Muscle of arm (tissue), 14 donors: Measurements from ENCODE around the gene QPCT. TPM values are rescaled to one million over a fixed set of nuclear protein-coding genes. Genes with fewer than 3 reads are reported as not detected.
"Not testable (repeated sequence)": the region's sequence is repeated elsewhere in the genome, so short reads cannot be mapped to it uniquely, and the experiment has no call there.

Experiments
- DNase-seq: peaks from one replicate; pipeline ENCODE4 v3.0.0-alpha.2; 2013
- long read RNA-seq, 11 donors: transcript quantifications; one replicate each; lab custom pipeline, GENCODE V29; 2026
- polyA plus RNA-seq, 12 donors: library from polyadenylated mRNA; unstranded; fragments of 120-200 nt; gene quantifications; one replicate each; pipeline ENCODE4 v1.2.1, GENCODE V29; 2013; ENCODE audit not compliant: insufficient read length in 12 of 12

QPCT gene
- 10 to 100 TPM in 3 of 12 donors, 1 to 10 TPM in 8, not detected in 1; 6.2 to 21.5 (median 9.2) TPM for polyA plus RNA-seq
- long read RNA-seq, donor 1, transcript QPCT-201 (7 exons, 1,739 nt), result major isoform, 34 of 49 reads
- long read RNA-seq, donor 1, partial matches to known transcripts, result 13 of 49 reads
- long read RNA-seq, donor 1, other reads (novel, unspliced or antisense), result 0 of 49 reads
- long read RNA-seq, donor 2, transcript QPCT-201 (7 exons, 1,739 nt), result major isoform, 5 of 5 reads
- long read RNA-seq, donor 2, partial matches to known transcripts, result 0 of 5 reads
- long read RNA-seq, donor 2, other reads (novel, unspliced or antisense), result 0 of 5 reads
- long read RNA-seq, donor 3, partial matches to known transcripts, result 0 of 3 reads
- long read RNA-seq, donor 3, other reads (novel, unspliced or antisense), result 0 of 3 reads
- long read RNA-seq, donor 4, transcript QPCT-201 (7 exons, 1,739 nt), result major isoform, 5 of 5 reads
- long read RNA-seq, donor 4, partial matches to known transcripts, result 0 of 5 reads
- long read RNA-seq, donor 4, other reads (novel, unspliced or antisense), result 0 of 5 reads
- long read RNA-seq, donor 5, transcript QPCT-201 (7 exons, 1,739 nt), result major isoform, 5 of 5 reads
- long read RNA-seq, donor 5, partial matches to known transcripts, result 0 of 5 reads
- long read RNA-seq, donor 5, other reads (novel, unspliced or antisense), result 0 of 5 reads
- long read RNA-seq, donor 6, partial matches to known transcripts, result 0 of 2 reads
- long read RNA-seq, donor 6, other reads (novel, unspliced or antisense), result 0 of 2 reads
- long read RNA-seq, donor 7, partial matches to known transcripts, result 0 of 1 reads
- long read RNA-seq, donor 7, other reads (novel, unspliced or antisense), result 0 of 1 reads
- long read RNA-seq, donor 8, partial matches to known transcripts, result 0 of 4 reads
- long read RNA-seq, donor 8, other reads (novel, unspliced or antisense), result 0 of 4 reads
- long read RNA-seq, donor 9, transcript QPCT-201 (7 exons, 1,739 nt), result major isoform, 5 of 5 reads
- long read RNA-seq, donor 9, partial matches to known transcripts, result 0 of 5 reads
- long read RNA-seq, donor 9, other reads (novel, unspliced or antisense), result 0 of 5 reads
- long read RNA-seq, donor 10, transcript QPCT-201 (7 exons, 1,739 nt), result major isoform, 6 of 7 reads
- long read RNA-seq, donor 10, partial matches to known transcripts, result 0 of 7 reads
- long read RNA-seq, donor 10, other reads (novel, unspliced or antisense), result 0 of 7 reads
- long read RNA-seq, donor 11, partial matches to known transcripts, result 0 of 4 reads
- long read RNA-seq, donor 11, other reads (novel, unspliced or antisense), result 0 of 4 reads

- DNase-seq, result peak; percentile 45
Observed at GRCh38 chr2:37344453-37345361, at the start of gene QPCT. Gene QPCT (plus strand): TSS chr2:37344630. CDS start chr2:37344732, 102 bp downstream.

GRCh38 chr2:37294858-37295257 is 49.6 kb upstream of the QPCT start:
- not testable (repeated sequence) for DNase-seq

- no peak for DNase-seq
Observed at GRCh38 chr2:37295469-37296073, 48.9 kb upstream of the QPCT start.

- no peak for DNase-seq
Observed at GRCh38 chr2:37297632-37298031, 46.8 kb upstream of the QPCT start.

GRCh38 chr2:37300146-37300545 is 44.3 kb upstream of the QPCT start:
- no peak for DNase-seq

GRCh38 chr2:37300578-37300977 is 43.9 kb upstream of the QPCT start:
- no peak for DNase-seq

GRCh38 chr2:37301408-37301807 is 43.0 kb upstream of the QPCT start:
- no peak for DNase-seq

- no peak for DNase-seq
Observed at GRCh38 chr2:37302701-37303252, 41.7 kb upstream of the QPCT start.

- DNase-seq, result no peak
Observed at GRCh38 chr2:37306024-37306423, 38.4 kb upstream of the QPCT start.

GRCh38 chr2:37307500-37307899 is 36.9 kb upstream of the QPCT start:
- no peak for DNase-seq

- DNase-seq, result no peak
Observed at GRCh38 chr2:37315364-37315763, 29.1 kb upstream of the QPCT start.

GRCh38 chr2:37316181-37316580 is 28.2 kb upstream of the QPCT start:
- DNase-seq, result no peak

GRCh38 chr2:37317746-37318145 is 26.7 kb upstream of the QPCT start:
- no peak for DNase-seq

- DNase-seq, result no peak
Observed at GRCh38 chr2:37318401-37318800, 26.0 kb upstream of the QPCT start.

GRCh38 chr2:37319754-37320609 is 24.4 kb upstream of the QPCT start:
- DNase-seq, result no peak

- DNase-seq, result no peak
Observed at GRCh38 chr2:37321029-37321682, 23.3 kb upstream of the QPCT start.

- DNase-seq, result no peak
Observed at GRCh38 chr2:37322368-37322767, 22.1 kb upstream of the QPCT start.

- DNase-seq, result peak; percentile 18
Observed at GRCh38 chr2:37323176-37323780, 21.2 kb upstream of the QPCT start.
